NCI-H187 treated with DMSO at 0.1 percent for 48 hours (cell line): ENCODE data around the gene CAPN6.

Experiments used
- DNase-seq: peaks from one replicate; lab custom pipeline; 2025; lab: John Stamatoyannopoulos, UW

CAPN6 gene

DNA sequence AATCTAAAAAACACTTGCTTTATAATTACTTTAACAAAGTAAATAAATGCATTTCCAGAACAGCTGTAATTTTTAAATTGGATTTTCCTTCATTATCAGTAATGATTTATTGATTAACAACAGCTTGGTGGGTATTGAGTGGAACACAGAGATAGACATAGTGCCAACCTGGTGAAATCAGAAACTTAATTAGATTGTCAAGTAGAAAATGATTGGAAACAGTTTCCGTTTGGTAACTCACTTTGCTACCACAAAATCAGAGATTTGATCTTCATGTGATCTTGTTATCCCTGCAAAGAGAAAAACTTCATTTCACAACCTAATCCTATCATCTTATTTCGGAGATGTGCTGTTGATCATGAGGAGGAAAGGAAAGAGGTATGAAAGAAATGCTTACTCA is 70.8 kb downstream of the CAPN6 start:
- DNase-seq, result no peak
